Stimulated activated CD8-positive, alpha-beta memory T cell treated with anti-CD3 and anti-CD28 coated beads, Interleukin-12 subunit alpha, Interleukin-12 subunit beta, amount 100 ng/mL, for 24 hours (primary cell): Measurements from ENCODE around the gene KIAA1755.

Experiments used
- DNase-seq: peaks from one replicate; pipeline ENCODE4 v3.0.0-alpha.2; 2020; ENCODE audit errors: extremely low read depth

The KIAA1755 gene

GRCh38 chr20:38217791-38218565, 42.6 kb downstream of the KIAA1755 start:
- no peak for DNase-seq

- DNase-seq: no peak
Measured at GRCh38 chr20:38216746-38217595, 43.6 kb downstream of the KIAA1755 start.

GRCh38 chr20:38216201-38216600, 44.3 kb downstream of the KIAA1755 start:
- DNase-seq: no peak

GRCh38 chr20:38215194-38216182, 45.0 kb downstream of the KIAA1755 start:
- DNase-seq: no peak

- DNase-seq: no peak
Measured at GRCh38 chr20:38214256-38215193, 46.0 kb downstream of the KIAA1755 start.

- DNase-seq: no peak
Measured at GRCh38 chr20:38213607-38213940, 47.0 kb downstream of the KIAA1755 start.

- no peak for DNase-seq
Measured at GRCh38 chr20:38212806-38213606, 47.5 kb downstream of the KIAA1755 start.

GRCh38 chr20:38211200-38212097, 49.1 kb downstream of the KIAA1755 start:
- no peak for DNase-seq

GRCh38 chr20:38210741-38211140, 49.8 kb downstream of the KIAA1755 start:
- no peak for DNase-seq

- DNase-seq: no peak
Measured at GRCh38 chr20:38209736-38210405, 50.7 kb downstream of the KIAA1755 start.

- no peak for DNase-seq
Measured at GRCh38 chr20:38209054-38209675, 51.4 kb downstream of the KIAA1755 start.

- DNase-seq: no peak
Measured at GRCh38 chr20:38208523-38208922, 52.0 kb downstream of the KIAA1755 start.

- no peak for DNase-seq
Measured at GRCh38 chr20:38208088-38208487, 52.4 kb downstream of the KIAA1755 start.

GRCh38 chr20:38207621-38208020, 52.9 kb downstream of the KIAA1755 start:
- DNase-seq: no peak

GRCh38 chr20:38205001-38205400, 55.5 kb downstream of the KIAA1755 start:
- DNase-seq: no peak

- DNase-seq: no peak
Measured at GRCh38 chr20:38203981-38204357, 56.6 kb downstream of the KIAA1755 start.

GRCh38 chr20:38203337-38203980, 57.1 kb downstream of the KIAA1755 start:
- no peak for DNase-seq

- DNase-seq: no peak
Measured at GRCh38 chr20:38202982-38203293, 57.6 kb downstream of the KIAA1755 start.
